HCT116 (cell line): Measurements from ENCODE around the gene DISP2. TPM values are rescaled to one million over a fixed set of nuclear protein-coding genes. Genes with fewer than 3 reads are reported as not detected.

ENCODE experiments used
- ATAC-seq: fragments of 200-7000 bp; cut with Tn5 transposase; 2 replicates; pipeline ENCODE4 v1.9.1; 2020; ENCODE audit warnings: mild to moderate bottlenecking, moderate library complexity
- BruUV-seq: library from RNA; stranded (reverse); fragments of 400-500 nt; replicated peaks from 2 replicates; lab custom pipeline; 2021; lab: Mats Ljungman, UMichigan
- CTCF ChIA-PET: fragments of 300-600 bp; sonication (Branson Sonifier 250); formaldehyde crosslinking; loops from one replicate; lab custom pipeline; 2021; ENCODE audit warnings: antibody characterized with exemption; lab: Charles Lee
- POLR2A ChIA-PET: fragments of 300-600, 350-600 bp; sonication (Branson Sonifier 250); formaldehyde crosslinking; loops from one replicate; lab custom pipeline; 2021; ENCODE audit warnings: antibody characterized with exemption; lab: Charles Lee
- RAD21 ChIA-PET, 2 experiments: fragments of 300-600 bp; sonication (Branson Sonifier 250); formaldehyde crosslinking; loops; one replicate each; lab custom pipeline; 2023; ENCODE audit warnings: low total read pairs in 2 of 2; ENCODE audit not compliant: uncharacterized antibody in 2 of 2, unreplicated experiment in 2 of 2, low non-redundant PET in 1 of 2; lab: Charles Lee
- DNase-seq: peaks from one replicate; pipeline ENCODE4 v3.0.0-alpha.2; 2010; ENCODE audit warnings: low read depth, low spot score
- H2AFZ ChIP-seq: fragments of 200-600 bp; shearing (Covaris generic), sonication (generic); 2 replicates; pipeline ENCODE4 v1.6.1; 2017; ENCODE audit warnings: low read depth, mixed run types, mixed read lengths, antibody characterized with exemption, low read length; ENCODE audit not compliant: poor library complexity, severe bottlenecking
- H3K27ac ChIP-seq: 2 replicates; pipeline ENCODE4 v1.5.1; 2012; ENCODE audit warnings: low read depth, low read length
- H3K27me3 ChIP-seq: fragments of 200-600 bp; sonication (generic); 2 replicates; pipeline ENCODE4 v1.6.1; 2016; ENCODE audit warnings: mixed run types, low read length, mixed read lengths; ENCODE audit not compliant: insufficient read depth
- H3K36me3 ChIP-seq, 2 experiments: fragments of 200-500 bp in 1 of 2; fragments of 200-600 bp in 1 of 2; sonication (Bioruptor generic) in 1 of 2; sonication (generic) in 1 of 2; 2 replicates each; pipeline versions ENCODE4 v1.5.1 to v1.6.1; 2014 to 2016; ENCODE audit warnings: low read length in 2 of 2, inconsistent platforms in 1 of 2, mixed read lengths in 1 of 2, mixed run types in 1 of 2; ENCODE audit not compliant: insufficient read depth in 2 of 2, control insufficient read depth in 1 of 2
- H3K4me1 ChIP-seq, 2 experiments: fragments of 200-600 bp in 1 of 2; sonication (generic) in 1 of 2; 2 replicates each; pipeline versions ENCODE4 v1.5.1 to v1.6.1; 2012 to 2017; ENCODE audit warnings: low read length in 2 of 2, inconsistent platforms in 1 of 2, mild to moderate bottlenecking in 1 of 2, mixed read lengths in 1 of 2, mixed run types in 1 of 2, moderate library complexity in 1 of 2; ENCODE audit not compliant: insufficient read depth in 2 of 2, control insufficient read depth in 1 of 2
- H3K4me2 ChIP-seq: fragments of 200-600 bp; sonication (generic); 2 replicates; pipeline ENCODE4 v1.6.1; 2017; ENCODE audit warnings: mixed run types, low read length, mixed read lengths
- H3K4me3 ChIP-seq, 2 experiments: fragments of 200-600 bp in 1 of 2; sonication (generic) in 1 of 2; replicated peaks in 1 of 2; 2 replicates each; pipeline ENCODE4 v1.5.1; 2011 to 2016; ENCODE audit warnings: low read length in 2 of 2, control low read depth in 1 of 2, low read depth in 1 of 2, mild to moderate bottlenecking in 1 of 2, mixed read lengths in 1 of 2, mixed run types in 1 of 2
- H3K79me2 ChIP-seq: fragments of 200-600 bp; sonication (generic); 2 replicates; pipeline ENCODE4 v1.6.1; 2017; ENCODE audit warnings: mild to moderate bottlenecking, mixed run types, low read length, moderate library complexity, mixed read lengths; ENCODE audit not compliant: insufficient read depth
- H3K9ac ChIP-seq: fragments of 200-600 bp; sonication (generic); 2 replicates; pipeline ENCODE4 v1.6.1; 2016; ENCODE audit warnings: low read length, mixed read lengths
- H3K9me2 ChIP-seq: fragments of 200-600 bp; sonication (generic), shearing (Covaris generic); 2 replicates; pipeline ENCODE4 v1.6.1; 2017; ENCODE audit warnings: mixed run types, mild to moderate bottlenecking, moderate library complexity; ENCODE audit not compliant: insufficient read depth
- H3K9me3 ChIP-seq, 2 experiments: fragments of 200-500 bp in 1 of 2; fragments of 200-600 bp in 1 of 2; sonication (Bioruptor generic) in 1 of 2; sonication (generic) in 1 of 2; 2 replicates each; pipeline ENCODE4 v1.6.1; 2014 to 2017; ENCODE audit warnings: low read length in 2 of 2, mixed read lengths in 2 of 2, inconsistent platforms in 1 of 2, low read depth in 1 of 2, mild to moderate bottlenecking in 1 of 2, mixed run types in 1 of 2, moderate library complexity in 1 of 2; ENCODE audit not compliant: control insufficient read depth in 1 of 2, insufficient read depth in 1 of 2
- H4K20me1 ChIP-seq: fragments of 200-600 bp; sonication (generic), shearing (Covaris generic); 2 replicates; pipeline ENCODE4 v1.6.1; 2017; ENCODE audit warnings: mixed run types, mild to moderate bottlenecking, moderate library complexity; ENCODE audit not compliant: insufficient read depth
- CEBPB ChIP-seq: IDR thresholded peaks from 2 replicates; pipeline ENCODE4 v1.6.1; 2012; ENCODE audit warnings: low read depth
- CTCF ChIP-seq, 3 experiments: fragments of 200-600 bp in 1 of 3; sonication (generic) in 1 of 3; IDR thresholded peaks in 2 of 3; conservative IDR thresholded peaks in 1 of 3; 2 replicates each; pipeline ENCODE4 v1.5.1; 2012 to 2017; ENCODE audit warnings: low read depth in 2 of 3, low read length in 2 of 3, antibody characterized with exemption in 1 of 3, borderline replicate concordance in 1 of 3, control low read depth in 1 of 3, mild to moderate bottlenecking in 1 of 3, mixed read lengths in 1 of 3, mixed run types in 1 of 3, moderate library complexity in 1 of 3; ENCODE audit not compliant: insufficient read depth in 1 of 3
- EGR1 ChIP-seq: IDR thresholded peaks from 2 replicates; pipeline ENCODE4 v1.6.1; 2012; ENCODE audit warnings: low read depth
- ELF1 ChIP-seq: IDR thresholded peaks from 2 replicates; pipeline ENCODE4 v1.6.1; 2012; ENCODE audit warnings: low read depth, borderline replicate concordance
- EZH2 ChIP-seq: fragments of 200-600 bp; sonication (generic); IDR thresholded peaks from 2 replicates; pipeline ENCODE4 v1.6.1; 2017; ENCODE audit warnings: antibody characterized with exemption, mixed run types
- EZH2phosphoT487 ChIP-seq: fragments of 200-600 bp; IDR thresholded peaks from 2 replicates; pipeline ENCODE4 v1.6.1; 2018; ENCODE audit warnings: antibody characterized with exemption, borderline replicate concordance
- FOSL1 ChIP-seq: IDR thresholded peaks from 2 replicates; pipeline ENCODE4 v1.6.1; 2012; ENCODE audit warnings: low read depth
- JUND ChIP-seq: IDR thresholded peaks from 2 replicates; pipeline ENCODE4 v1.6.1; 2012
- MAX ChIP-seq: IDR thresholded peaks from 2 replicates; pipeline ENCODE4 v1.6.1; 2012
- POLR2AphosphoS5 ChIP-seq: IDR thresholded peaks from 2 replicates; pipeline ENCODE4 v1.6.1; 2011; ENCODE audit warnings: mild to moderate bottlenecking, low read depth, low read length, moderate library complexity
- REST ChIP-seq: IDR thresholded peaks from 2 replicates; pipeline ENCODE4 v1.6.1; 2012; ENCODE audit warnings: low read depth
- SIN3A ChIP-seq: IDR thresholded peaks from 2 replicates; pipeline ENCODE4 v1.6.1; 2012; ENCODE audit warnings: low read depth
- SP1 ChIP-seq: IDR thresholded peaks from 2 replicates; pipeline ENCODE4 v1.6.1; 2012; ENCODE audit warnings: low read depth
- TCF7L2 ChIP-seq: IDR thresholded peaks from 2 replicates; pipeline ENCODE4 v1.7.0; 2011; ENCODE audit warnings: borderline replicate concordance, inconsistent platforms; ENCODE audit not compliant: insufficient read depth, insufficient read length; ENCODE audit errors: extremely low read depth
- YY1 ChIP-seq: IDR thresholded peaks from 2 replicates; pipeline ENCODE4 v1.6.1; 2011; ENCODE audit warnings: low read length, low read depth, moderate library complexity, mild to moderate bottlenecking; ENCODE audit not compliant: insufficient replicate concordance; ENCODE audit errors: extremely low read depth
- intact Hi-C: fragments of 100-400 bp; cut with micrococcal nuclease; formaldehyde crosslinking; loops from 2 replicates; pipeline ENCODE4 v1.10.0; 2022
- total RNA-seq: library from RNA; stranded (reverse); gene quantifications from one replicate; pipeline ENCODE4 v1.2.1, GENCODE V29; 2021; ENCODE audit not compliant: unreplicated experiment

Gene DISP2
- total RNA-seq, 1 experiment from 2014 or later: 3.3 TPM

GRCh38 chr15:40343512-40343911 is 14.5 kb upstream of the DISP2 start:
- Histone ChIP-seq H2AFZ (no peak overlapping the region), H3K79me2 (peaks cover 5% of the 10 kb centered on the region; the same call in 1 of the 2 replicates), H3K4me2 (no peak overlapping the region), H3K4me3 (no peak overlapping the region), H3K9ac (no peak overlapping the region), H3K9me3 (no peaks in the 10 kb centered on the region), H3K36me3 (no peaks in the 10 kb centered on the region), H3K4me1 (peaks cover 30 to 78% of the 10 kb centered on the region in 2 experiments), H3K27me3 (no peaks in the 10 kb centered on the region), H3K27ac (no peak overlapping the region), H4K20me1 (no peaks in the 10 kb centered on the region), H3K9me2 (no peaks in the 10 kb centered on the region)
- POLR2A ChIA-PET: no interaction called here
- no peak for DNase-seq
- CTCF ChIA-PET: interaction anchor here (1.0 to 2.9 kb wide), 5 partner anchors 12 to 126 kb away, joined by 3 to 22 read pairs (median 3); partner anchors contain the start of gene DISP2
- TF ChIP-seq CEBPB (no peak), POLR2AphosphoS5 (no peak), TCF7L2 (no peak), MAX (no peak), JUND (no peak), EGR1 (no peak), EZH2 (no peak), FOSL1 (no peak)
- RAD21 ChIA-PET: interaction anchor here in 1 of 2 experiments (1.5 kb wide), 1 partner anchor 13 kb away, joined by 3 read pairs; no protein-coding TSS in a partner anchor
- intact Hi-C loops: loop anchor here (10.0 kb wide), 1 partner anchor 161 kb away; no protein-coding TSS in a partner anchor
- ATAC-seq: no peak
- BruUV-seq: no TSS peak

GRCh38 chr15:40344217-40344616 is 13.8 kb upstream of the DISP2 start:
- ChIA-PET RAD21 (interaction anchor here in 1 of 2 experiments (1.5 kb wide), 1 partner anchor 12 kb away, joined by 3 read pairs; no protein-coding TSS in a partner anchor), POLR2A (no interaction called here), CTCF (interaction anchor here (0.6 to 2.9 kb wide), 10 partner anchors 12 to 127 kb away, joined by 3 to 22 read pairs (median 3); partner anchors contain the start of gene DISP2)
- H3K4me2 ChIP-seq: no peak overlapping the region
- no peaks in the 10 kb centered on the region for H3K36me3 ChIP-seq
- peaks cover 23 to 76% of the 10 kb centered on the region in 2 experiments for H3K4me1 ChIP-seq
- H3K4me3 ChIP-seq: no peak overlapping the region
- H4K20me1 ChIP-seq: no peaks in the 10 kb centered on the region
- H3K79me2 ChIP-seq: peaks cover 5% of the 10 kb centered on the region; the same call in 1 of the 2 replicates
- TF ChIP-seq REST (no peak), CTCF (IDR thresholded peaks at IDR 0.05 in 2 of 3, conservative IDR thresholded peaks at IDR 0.05 in 1 of 3; ENCODE audit: borderline replicate concordance in 1 of 3, insufficient read depth in 1 of 3, low read depth in 2 of 3, low read length in 2 of 3) (no peak), YY1 (no peak), SIN3A (no peak), EGR1 (no peak), SP1 (no peak), ELF1 (no peak), EZH2phosphoT487 (no peak)
- H2AFZ ChIP-seq: no peak overlapping the region
- DNase-seq (no peak), ATAC-seq (no peak)
- no peak overlapping the region for H3K27ac ChIP-seq
- H3K9me2 ChIP-seq: no peaks in the 10 kb centered on the region
- H3K9ac ChIP-seq: no peak overlapping the region
- no TSS peak for BruUV-seq
- H3K9me3 ChIP-seq: no peaks in the 10 kb centered on the region
- H3K27me3 ChIP-seq: no peaks in the 10 kb centered on the region
- intact Hi-C loops: loop anchor here (10.0 kb wide), 1 partner anchor 161 kb away; no protein-coding TSS in a partner anchor
